GM18517 (cell line): ENCODE measurements around the gene CDK10.

Experiments
- ATAC-seq: cut with Tn5 transposase; IDR thresholded peaks from one replicate; pipeline ENCODE4 v1.9.1; 2021; ENCODE audit warnings: mild to moderate bottlenecking, moderate library complexity; ENCODE audit not compliant: unreplicated experiment

CDK10 gene

DNA sequence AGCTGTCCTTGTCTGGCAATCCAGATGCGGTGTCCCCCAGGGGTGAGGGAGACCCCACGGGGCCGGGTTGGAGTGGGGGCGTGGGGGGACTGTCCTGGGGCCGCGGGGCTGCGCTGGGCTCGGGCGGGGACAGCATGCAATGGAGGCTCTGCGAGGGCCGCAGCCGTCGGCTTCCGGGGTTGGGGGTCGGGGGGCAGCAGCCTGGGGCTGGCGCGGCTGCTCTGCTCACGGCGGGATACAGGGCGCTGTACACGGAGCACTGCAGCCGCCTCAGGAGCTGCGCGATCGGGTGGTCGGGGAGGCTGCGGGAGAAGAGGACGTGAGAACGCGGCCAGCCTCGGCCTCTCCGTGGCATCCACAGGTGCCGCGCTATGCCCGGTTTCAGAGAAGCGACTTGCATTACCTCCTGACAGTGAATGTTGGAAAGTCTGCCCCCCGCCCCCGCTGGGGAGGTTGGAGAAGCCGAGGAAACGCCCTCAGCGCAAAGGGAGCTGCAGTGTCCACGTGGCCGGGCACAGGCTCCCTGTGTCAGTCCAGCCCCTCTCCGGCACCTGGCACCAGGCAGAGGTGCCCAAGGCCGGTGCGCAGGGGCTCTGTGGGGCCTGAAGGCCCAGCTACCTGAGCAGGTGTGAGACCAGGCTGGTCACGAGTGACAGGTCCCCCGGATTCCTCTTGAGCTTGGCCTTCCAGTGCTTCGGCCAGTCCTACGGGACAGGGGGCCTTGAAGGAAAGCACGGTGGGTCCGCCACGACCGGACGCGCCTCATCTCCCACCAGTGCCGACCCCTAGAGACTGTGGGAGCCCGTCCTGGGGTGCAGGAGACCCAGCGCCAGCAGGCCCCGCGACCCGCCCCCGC is 24.4 kb downstream of the CDK10 start:
- ATAC-seq: no peak

DNA sequence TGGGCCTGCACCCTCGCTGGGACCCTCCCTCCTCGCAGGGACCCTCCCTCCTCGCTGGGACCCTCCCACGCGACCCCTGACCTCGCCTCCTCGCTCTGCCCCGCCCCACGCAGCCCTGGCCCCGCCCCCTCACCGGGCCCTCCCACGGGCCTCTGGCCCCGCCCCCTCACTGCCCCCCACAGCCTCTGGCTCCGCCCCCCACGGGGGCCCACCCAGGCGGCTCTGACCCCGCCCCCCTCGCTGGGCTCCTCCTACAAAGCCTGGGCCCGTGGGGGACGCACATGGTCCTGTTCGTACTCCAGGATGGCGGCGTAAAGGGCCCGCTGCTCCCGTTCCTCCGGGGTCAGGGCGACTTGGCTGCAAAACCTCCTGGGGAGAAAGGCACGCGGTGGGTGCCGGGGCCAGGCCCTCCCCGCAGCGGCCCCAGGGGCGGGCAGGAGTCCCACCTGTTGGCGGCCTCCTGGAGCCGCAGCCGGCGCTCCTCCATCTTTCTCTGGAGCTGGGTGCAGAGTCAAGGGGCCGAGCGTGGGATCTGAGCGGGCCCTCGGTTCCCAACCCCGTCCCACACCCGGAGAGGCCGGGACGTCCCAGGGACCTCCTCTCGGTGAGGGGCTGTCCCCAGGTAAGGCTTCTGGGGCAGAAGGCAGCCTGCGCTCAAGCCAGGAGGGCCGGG is 25.2 kb downstream of the CDK10 start:
- no peak for ATAC-seq

DNA sequence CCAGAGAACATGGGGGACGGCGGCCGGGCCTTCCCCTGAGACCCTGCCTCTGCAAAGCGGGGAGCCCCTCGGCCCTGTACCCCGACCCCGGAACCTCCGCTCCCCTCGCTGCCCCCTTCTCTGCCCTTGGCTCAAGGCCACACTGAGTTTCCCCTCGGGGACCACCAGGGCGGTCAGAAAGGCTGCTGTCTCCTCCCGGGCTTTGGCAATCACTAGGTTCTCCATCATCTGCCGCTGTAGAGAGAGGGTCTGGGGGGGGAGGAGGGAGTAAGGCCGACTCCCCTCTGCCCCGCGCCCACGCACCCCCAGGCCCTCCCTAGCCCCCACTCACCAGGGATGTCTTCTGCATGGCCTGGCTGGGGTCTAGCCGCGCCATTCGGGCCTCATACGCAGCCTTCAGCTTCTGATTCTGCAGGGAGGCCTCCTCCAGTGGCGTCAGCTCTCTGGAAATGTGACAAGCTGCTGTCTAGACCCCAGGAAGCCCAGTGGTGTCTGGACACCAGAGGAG is 25.8 kb downstream of the CDK10 start:
- no peak for ATAC-seq

DNA sequence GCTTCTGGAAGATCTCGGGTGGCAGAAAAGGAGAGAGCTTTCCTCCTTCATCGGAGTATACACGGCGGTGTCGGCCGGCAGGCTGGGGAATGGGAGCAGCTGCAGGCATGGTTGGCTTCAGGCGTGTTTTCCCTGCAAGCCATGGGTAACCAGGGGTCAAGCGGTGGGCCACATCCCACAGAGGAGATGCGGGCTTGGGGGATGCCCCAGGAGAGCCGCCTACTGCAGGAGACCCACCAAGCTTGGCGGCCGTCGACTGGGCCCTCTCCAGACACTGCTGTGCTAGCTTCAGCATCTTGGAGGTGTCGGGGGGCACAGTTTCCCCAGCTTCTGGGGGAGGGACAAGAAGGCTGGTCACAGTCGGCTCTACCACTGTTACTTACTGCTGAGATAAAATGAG is 30.0 kb downstream of the CDK10 start:
- ATAC-seq: no peak

DNA sequence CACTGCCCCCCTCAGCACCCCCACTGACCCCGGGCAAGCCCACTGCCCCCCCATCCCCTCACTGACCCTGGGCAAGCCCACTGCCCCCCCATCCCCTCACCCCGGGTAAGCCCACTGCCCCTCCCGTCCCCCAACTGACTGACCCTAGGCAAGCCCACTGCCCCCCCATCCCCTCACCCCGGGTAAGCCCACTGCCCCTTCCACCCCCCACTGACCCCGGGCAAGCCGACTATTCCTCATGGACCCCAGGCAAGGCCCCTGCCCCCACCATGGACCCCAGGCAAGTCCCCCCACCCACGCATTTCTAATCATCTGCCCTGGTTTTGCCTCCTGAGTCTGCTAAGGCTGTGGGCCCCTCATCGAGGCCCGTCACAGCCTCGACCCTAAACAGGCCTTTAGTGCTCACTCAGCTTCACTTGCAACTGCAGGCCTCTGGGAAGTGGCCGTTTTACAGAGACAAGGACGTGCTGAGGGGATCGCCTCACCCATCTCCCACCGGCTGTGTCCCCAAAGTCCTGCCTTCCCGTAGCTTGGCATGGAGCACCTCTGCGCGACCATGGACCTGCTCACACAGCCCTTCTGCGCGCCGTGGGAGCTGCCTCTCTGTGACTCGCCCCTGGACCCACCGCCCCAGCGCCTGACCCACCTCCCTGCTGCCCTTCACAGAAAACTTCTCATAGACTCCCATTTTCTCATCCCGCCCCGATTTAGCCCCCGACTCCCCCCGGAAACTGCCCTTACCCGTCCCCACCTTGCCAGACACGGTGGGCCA is 30.6 kb downstream of the CDK10 start:
- no peak for ATAC-seq

DNA sequence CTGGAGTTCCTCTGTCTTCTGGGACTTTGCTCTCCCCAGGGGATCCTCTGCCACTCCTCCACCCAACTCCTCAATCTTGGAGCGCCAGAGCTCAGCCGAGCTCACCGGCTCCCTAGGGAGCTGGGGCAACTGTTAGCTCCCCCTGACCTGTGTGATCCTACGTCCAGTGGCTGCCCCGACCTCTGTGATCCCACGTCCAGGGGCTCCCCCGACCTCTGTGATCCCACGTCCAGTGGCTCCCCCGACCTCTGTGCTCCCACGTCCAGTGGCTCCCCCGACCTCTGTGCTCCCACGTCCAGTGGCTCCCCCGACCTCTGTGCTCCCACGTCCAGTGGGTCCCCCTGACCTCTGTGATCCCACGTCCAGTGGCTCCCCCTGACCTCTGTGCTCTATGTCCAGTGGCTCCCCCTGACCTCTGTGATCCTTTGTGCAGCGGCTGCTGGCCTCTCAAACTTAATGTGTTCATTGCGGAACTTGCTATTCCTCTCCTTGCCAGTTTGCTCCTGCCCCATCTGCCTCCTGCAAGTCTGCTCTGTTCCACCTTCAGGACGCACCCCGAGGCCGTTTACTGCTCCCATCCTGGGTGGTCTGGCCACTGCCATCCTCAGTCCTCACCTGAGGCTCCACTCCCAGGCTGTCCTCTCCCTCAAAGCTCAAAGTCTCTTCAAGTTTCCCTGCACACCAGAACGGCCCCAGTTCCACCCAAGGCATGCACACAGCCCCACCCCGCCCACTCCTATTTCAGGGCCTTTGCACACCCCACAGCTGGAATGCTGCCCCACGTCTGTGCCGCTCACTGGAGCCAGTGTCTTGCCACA is 31.4 kb downstream of the CDK10 start:
- ATAC-seq: no peak

DNA sequence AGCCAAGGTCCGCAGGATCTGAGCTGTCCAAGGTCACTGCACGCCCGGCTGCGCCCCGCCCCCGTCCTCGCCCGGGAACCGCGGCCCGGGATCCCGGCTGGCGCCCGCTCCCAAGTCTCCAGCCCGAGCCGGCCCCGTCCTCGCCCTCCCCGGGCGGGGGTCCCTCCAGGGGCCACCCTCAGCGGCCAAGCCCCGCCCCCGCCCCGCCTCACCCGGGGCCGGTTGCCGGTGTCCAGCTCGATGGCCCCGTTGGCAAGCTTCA is 34.0 kb downstream of the CDK10 start:
- ATAC-seq: peak; percentile 21

DNA sequence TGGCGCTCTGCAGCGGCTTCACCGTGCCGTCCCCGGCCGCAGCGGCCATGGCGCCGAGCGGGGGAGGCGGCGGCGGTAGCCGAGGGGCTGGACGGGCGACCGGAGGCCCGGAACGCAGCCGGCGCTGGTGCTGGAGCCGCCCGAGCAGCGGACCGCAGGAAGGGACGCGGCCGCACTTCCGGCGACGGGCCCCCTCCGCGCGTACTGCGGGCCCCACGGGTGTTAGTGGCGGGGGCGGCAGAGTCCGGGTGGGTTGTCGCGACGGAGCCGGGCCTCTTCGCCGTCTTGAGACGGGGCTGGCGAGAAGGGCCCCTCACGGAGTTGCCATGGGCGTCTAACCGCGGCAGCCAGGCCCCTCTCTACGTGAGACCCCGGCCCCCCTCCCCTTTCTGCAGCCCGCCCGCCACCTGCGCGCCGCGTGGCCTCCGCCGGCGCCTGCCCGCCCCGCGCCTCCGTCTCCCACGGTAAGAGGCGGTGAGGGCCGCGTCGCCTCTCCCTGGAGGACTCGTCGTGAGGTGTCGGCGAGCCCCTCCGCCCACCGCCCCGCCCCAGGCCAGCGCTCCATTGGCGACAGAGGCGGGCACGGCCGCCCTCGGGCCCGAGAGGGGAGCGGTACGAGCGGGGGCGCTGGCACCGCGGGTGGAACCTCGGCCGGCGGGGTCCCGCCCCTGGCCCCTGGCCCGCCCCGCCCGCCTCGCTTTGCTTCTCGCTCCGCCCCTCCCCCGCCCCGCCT is 34.5 kb downstream of the CDK10 start, which contains the start of the genes VPS9D1 and ZNF276:
VPS9D1 (minus strand) TSS at position 86 of the 733 bp plus-strand sequence; CDS start at position 49, 37 bp downstream.
ZNF276 (plus strand) TSS at position 725 of the 733 bp plus-strand sequence. CDS start 104 bp downstream, outside the sequence.
- ATAC-seq: peak; percentile 43

DNA sequence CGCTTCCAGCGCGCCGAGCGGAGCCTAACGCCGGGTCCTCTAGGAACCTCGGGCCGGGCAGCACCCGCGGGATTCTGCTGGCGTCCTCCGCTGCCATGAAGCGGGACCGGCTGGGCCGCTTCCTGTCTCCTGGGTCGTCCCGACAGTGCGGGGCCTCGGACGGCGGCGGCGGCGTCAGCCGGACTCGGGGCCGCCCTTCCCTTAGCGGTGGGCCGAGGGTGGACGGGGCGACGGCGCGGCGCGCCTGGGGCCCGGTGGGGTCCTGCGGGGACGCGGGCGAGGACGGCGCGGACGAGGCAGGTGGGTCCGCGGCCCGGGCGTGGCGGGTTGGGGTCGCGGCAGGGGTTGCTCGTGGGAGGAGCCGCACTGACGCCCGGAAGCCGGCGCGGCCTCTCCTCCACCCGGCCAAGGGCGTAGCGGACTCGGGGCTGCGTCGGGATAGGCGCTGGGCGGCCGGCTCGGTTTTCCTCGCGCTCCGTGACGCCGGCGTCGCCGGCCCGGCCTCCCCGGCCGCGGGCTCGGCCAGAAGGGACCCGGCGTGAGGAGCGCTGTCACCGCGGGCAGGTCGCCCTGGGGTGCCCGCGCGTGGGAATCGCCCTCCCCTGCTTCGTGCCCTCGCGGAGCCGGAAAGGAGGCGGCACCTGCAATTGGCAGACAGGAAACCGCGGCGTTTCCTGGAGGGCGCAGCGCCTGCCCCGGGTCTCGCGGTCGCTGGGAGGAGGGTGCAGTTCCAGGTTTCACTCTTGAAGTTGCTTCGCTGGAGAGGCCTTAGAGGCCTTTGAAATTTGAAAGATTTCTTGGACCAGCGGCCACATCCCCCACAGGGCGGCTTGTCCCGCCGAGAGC is 35.3 kb downstream of the CDK10 start:
- peak; percentile 32 for ATAC-seq

DNA sequence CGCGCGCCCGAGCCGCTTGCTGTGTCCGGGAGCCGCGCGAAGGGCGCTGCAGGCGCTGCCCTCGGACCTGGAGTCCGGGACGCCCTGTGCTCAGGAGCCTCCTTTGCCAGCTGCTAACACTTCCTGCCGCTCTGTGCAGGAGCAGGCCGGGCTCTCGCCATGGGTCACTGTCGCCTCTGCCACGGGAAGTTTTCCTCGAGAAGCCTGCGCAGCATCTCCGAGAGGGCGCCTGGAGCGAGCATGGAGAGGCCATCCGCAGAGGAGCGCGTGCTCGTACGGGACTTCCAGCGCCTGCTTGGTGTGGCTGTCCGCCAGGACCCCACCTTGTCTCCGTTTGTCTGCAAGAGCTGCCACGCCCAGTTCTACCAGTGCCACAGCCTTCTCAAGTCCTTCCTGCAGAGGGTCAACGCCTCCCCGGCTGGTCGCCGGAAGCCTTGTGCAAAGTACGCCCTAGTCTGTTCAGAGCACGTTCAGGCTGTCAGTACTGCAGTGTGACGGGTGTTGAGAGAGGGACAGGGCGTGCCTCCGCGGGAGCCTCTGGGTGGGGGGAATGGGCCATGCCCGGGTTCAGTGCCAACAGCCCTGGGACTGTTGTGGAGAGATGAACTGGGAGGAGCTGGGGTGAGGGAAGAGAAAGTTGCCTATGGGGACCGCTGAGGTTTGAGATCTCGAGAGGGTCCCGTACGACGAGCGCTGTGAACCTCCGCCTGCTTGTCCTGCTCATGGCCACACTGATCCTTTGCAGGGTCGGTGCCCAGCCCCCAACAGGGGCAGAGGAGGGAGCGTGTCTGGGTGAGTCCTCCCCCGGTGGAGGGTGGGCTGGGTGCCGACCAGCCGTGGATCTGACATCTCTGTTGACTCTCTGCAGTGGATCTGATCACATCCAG is 36.1 kb downstream of the CDK10 start:
- peak; percentile 5 for ATAC-seq

DNA sequence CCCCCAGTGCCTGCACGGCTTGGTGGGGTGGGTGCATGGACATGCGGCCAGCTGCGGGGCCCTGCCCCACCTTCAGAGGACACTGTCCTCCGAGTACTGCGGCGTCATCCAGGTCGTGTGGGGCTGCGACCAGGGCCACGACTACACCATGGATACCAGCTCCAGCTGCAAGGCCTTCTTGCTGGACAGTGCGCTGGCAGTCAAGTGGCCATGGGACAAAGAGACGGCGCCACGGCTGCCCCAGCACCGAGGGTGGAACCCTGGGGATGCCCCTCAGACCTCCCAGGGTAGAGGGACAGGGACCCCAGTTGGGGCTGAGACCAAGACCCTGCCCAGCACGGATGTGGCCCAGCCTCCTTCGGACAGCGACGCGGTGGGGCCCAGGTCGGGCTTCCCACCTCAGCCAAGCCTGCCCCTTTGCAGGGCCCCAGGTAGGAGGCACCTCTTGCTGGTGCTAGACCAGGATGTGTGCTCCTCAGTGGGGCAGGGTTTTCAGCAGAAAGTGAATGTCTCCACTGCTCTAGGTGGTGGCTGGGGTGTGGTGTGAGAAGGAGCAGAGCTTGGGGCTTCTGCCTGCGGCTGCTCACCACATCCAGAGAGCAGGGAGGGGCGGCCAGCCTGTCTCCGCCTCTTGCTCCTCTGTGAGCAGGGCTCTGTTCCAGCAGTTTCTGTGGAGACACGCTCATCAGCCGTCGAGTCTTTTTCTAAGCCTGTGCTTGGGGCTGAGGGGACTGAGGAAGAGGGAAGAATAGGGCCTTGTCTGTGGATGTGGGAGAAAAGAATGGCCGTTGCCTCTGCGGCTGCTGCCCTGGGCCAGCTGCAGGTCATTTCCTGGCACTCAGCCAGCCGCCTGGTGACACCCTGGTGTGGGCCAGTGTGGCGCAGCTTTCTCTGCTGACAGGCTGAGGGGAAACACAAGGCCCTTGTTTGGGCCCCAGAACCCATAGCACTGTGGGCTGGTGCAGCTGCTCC is 37.1 kb downstream of the CDK10 start:
- ATAC-seq: no peak

DNA sequence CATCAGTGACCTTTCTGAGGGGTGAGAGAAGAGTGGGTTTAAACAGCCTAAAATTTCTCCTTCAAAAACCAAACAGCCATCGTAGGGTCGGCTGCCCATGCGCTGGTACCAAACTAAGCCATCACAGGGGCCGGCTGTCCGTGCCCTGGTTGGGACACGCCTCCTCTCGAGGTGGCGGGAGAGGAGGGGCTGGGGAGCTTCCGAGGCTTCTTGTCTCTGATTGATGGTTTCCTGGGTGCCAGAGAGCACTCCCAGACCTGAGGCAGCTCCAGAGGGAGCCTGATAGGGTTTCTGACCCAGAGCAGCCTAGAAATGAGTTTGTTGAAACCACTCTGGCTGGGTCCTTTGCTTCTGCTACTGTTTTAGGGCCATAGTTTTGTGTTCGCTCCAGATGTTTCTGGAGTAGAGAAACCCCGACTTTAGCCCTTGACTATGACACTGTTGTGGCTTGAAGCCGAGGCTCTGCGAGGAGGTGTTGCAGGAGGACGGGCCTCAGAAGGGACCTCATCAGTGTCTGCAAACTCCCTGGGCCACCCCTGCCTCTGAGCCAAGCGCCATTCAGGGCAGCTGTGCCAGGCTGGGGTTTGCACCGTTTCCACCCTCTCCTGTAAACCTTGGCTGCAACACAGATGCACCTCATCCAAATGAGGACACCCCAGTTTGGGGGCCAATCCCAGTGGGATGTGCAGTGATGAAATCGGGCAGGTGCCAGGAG is 41.1 kb downstream of the CDK10 start:
- no peak for ATAC-seq

DNA sequence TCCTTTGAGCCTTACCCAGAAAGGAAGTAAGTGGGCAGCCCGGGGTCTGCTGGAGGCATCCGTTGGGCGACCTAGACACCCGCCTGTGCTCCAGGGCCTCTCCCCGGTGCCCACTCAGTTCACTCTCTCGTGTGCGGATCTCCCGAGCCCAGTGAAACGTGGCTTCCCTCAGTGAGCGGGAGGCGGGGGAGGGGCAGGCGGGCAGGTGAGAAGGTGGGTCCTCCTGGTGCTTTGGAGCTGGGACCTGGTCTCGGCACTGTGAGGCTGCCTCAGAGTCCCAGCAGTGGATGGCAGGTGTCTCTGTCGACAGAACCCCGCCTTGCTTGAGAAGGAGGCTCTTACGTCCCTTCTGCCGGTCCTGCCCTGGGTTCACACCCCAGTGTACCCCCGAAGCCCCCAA is 42.8 kb downstream of the CDK10 start:
- ATAC-seq: no peak

DNA sequence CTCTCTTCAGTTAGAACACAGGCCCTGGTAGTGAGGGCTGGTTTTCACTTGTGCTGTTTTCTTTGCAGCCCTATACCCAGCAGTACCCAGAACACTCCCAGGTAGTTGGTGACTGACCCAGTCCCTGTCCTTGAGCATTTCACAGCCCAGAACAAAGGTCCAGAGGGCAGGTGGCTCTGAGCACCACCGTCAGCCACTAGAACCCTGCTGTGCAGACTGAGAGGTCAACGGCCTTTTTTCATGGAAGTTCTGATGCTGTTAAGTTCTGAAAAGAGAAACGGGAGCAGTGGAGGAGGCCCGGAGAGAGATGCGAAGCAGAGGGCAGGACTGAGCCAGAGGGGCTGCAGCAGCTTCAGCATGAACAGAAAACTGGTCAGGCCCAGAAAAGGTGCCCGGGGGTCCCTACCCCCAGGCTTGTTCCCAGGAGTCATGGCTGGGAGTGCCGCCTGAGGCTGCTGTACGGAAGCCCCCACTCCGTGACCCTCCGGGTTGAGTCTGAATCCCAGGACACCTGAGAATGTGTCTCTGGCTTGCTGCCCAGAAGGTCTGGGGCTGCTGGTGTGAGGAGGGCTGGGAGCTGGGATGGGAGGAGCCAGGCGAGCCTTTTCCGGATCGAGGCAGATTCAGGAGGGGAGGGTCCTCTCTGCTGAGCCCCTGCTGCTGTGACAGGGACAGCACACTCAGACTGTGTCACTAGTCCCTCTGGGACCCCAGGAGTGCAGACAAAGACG is 43.5 kb downstream of the CDK10 start:
- ATAC-seq: no peak

DNA sequence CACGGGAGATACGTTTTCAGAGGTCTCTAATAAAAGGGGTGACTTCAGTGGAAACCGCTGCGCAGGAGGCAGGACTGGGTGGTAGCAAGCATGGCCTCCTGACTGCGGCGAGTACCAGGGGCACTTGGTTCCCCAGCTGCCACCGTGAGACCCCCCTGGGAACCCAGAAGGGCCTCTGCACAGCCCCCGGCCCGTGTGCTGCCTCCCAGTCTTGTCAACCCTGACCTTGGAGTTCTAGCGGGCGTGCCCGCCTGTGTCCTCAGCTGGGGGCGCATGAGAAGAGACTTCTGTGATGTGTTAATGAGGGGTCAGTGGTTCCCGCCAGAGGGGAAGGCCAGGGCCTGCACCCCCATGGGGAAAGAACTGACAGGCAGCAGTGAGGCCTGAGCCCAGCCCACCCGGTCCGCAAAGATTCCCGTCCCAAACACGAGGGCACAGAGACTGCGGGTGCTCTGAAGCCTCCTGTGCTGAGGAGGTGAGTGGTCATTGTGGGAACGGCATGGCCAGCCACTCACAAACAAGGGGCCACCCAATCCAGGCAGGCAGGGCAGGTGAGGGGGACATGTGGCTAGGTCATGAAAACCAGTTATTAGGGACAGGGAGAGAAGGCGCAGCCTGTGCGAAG is 44.2 kb downstream of the CDK10 start:
- no peak for ATAC-seq
